OCI-LY3 (cell line): Measurements from ENCODE around the gene ICA1.

Experiments used
- H2AFZ ChIP-seq: fragments of 200-600, 300-600 bp; shearing (Covaris generic); 2 replicates; pipeline ENCODE4 v1.6.0; 2014; ENCODE audit warnings: antibody characterized with exemption, low read depth, low read length
- H3K27ac ChIP-seq: fragments of 200-600, 300-600 bp; sonication (generic); 2 replicates; pipeline ENCODE4 v1.5.1; 2014; ENCODE audit warnings: mild to moderate bottlenecking, low read length, moderate library complexity, mixed read lengths
- H3K27me3 ChIP-seq: fragments of 200-600, 300-600 bp; sonication (generic); 2 replicates; pipeline ENCODE4 v1.6.1; 2014; ENCODE audit warnings: low read depth, low read length, mixed read lengths
- H3K36me3 ChIP-seq: fragments of 200-600, 300-600 bp; sonication (generic); replicated peaks from 2 replicates; pipeline ENCODE3; 2014; ENCODE audit warnings: low read depth, low read length, mixed read lengths
- H3K4me1 ChIP-seq: fragments of 300-600, 200-600 bp; sonication (generic); 2 replicates; pipeline ENCODE4 v1.6.1; 2014; ENCODE audit warnings: low read length, mixed read lengths
- H3K4me2 ChIP-seq: fragments of 200-600, 300-600 bp; sonication (generic); 2 replicates; pipeline ENCODE4 v1.6.1; 2014; ENCODE audit warnings: low read length, mixed read lengths
- H3K4me3 ChIP-seq: fragments of 300-600, 200-600 bp; sonication (generic); 2 replicates; pipeline ENCODE4 v1.5.1; 2014; ENCODE audit warnings: antibody characterized with exemption, mild to moderate bottlenecking, low read length, moderate library complexity
- H3K79me2 ChIP-seq: fragments of 300-600, 200-600 bp; shearing (Covaris generic); 2 replicates; pipeline ENCODE4 v1.6.1; 2014; ENCODE audit warnings: mild to moderate bottlenecking, low read length, mixed read lengths
- H3K9ac ChIP-seq: fragments of 300-600, 200-600 bp; shearing (Covaris generic); 2 replicates; pipeline ENCODE4 v1.6.0; 2014; ENCODE audit warnings: mild to moderate bottlenecking, low read length, moderate library complexity
- H3K9me3 ChIP-seq: fragments of 200-600, 300-600 bp; shearing (Covaris generic); 2 replicates; pipeline ENCODE4 v1.6.1; 2014; ENCODE audit warnings: low read length, mixed read lengths; ENCODE audit not compliant: insufficient read depth
- H4K20me1 ChIP-seq: fragments of 200-600, 300-600 bp; sonication (generic); 2 replicates; pipeline ENCODE4 v1.6.1; 2016; ENCODE audit warnings: low read length, mixed read lengths; ENCODE audit not compliant: insufficient read depth
- EZH2phosphoT487 ChIP-seq: fragments of 200-600 bp; shearing (Covaris generic); IDR thresholded peaks from 2 replicates; pipeline ENCODE4 v1.6.1; 2018; ENCODE audit warnings: antibody characterized with exemption, mixed run types, low read depth
- TF ChIP-seq, protein P1 (sequence below): fragments of 200-600, 300-600 bp; sonication (generic); IDR thresholded peaks from 2 replicates; pipeline ENCODE4 v1.5.1; 2014; ENCODE audit warnings: antibody characterized with exemption, low read length, low read depth

The ICA1 gene

DNA sequence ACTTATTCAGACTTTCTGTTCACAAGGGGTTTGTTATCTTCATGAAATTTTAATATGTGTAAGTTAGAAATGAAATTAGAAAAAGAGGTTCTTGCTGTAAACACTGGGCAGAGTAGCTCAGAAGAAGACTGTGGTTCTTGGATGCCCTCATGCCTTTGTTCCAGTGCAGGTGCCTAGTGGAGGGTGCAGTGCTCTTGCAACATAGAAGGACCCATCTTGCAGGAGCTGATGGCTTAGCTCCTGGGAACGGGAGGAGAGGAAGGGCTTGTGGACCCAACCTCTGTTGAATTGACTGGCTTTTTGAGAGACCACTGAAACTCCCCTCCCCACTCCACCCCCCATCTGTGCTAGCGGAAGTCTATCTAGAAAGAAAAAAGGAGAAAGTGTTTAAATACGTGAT, 176.5 kb downstream of the ICA1 start:
- Histone ChIP-seq H4K20me1 (no peaks in the 10 kb centered on the region), H3K79me2 (no peaks in the 10 kb centered on the region), H3K27me3 (no peaks in the 10 kb centered on the region), H3K4me2 (no peak overlapping the region), H3K36me3 (no peaks in the 10 kb centered on the region), H3K27ac (no peak overlapping the region), H3K4me1 (no peaks in the 10 kb centered on the region), H2AFZ (no peak overlapping the region), H3K4me3 (no peak overlapping the region), H3K9ac (no peak overlapping the region), H3K9me3 (no peaks in the 10 kb centered on the region)
- no peak for TF ChIP-seq EZH2phosphoT487

DNA sequence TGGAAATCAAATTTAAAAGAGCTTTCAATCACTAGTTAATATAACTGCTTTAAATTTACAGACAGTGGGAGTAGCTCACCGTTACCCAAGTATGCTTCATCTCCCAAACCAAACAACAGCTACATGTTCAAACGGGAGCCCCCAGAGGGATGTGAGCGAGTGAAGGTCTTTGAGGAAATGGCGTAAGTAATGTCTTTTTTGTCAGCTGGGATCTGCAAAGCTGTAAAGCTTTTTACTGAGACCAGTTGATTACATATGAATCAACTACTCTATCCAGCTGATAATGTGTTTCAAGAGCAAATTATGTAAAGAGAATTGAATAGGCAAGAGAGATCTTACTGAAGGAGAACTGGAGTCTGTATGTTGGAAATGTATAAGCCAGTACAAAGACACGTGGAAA, 177.1 kb downstream of the ICA1 start:
- Histone ChIP-seq H2AFZ (no peak overlapping the region), H3K4me1 (no peaks in the 10 kb centered on the region), H3K9me3 (no peaks in the 10 kb centered on the region), H3K36me3 (no peaks in the 10 kb centered on the region), H3K79me2 (no peaks in the 10 kb centered on the region), H3K9ac (no peak overlapping the region), H4K20me1 (no peaks in the 10 kb centered on the region), H3K4me2 (no peak overlapping the region), H3K27ac (no peak overlapping the region), H3K27me3 (no peaks in the 10 kb centered on the region), H3K4me3 (no peak overlapping the region)
- TF ChIP-seq EZH2phosphoT487, result no peak
- TF ChIP-seq, protein P1, sequence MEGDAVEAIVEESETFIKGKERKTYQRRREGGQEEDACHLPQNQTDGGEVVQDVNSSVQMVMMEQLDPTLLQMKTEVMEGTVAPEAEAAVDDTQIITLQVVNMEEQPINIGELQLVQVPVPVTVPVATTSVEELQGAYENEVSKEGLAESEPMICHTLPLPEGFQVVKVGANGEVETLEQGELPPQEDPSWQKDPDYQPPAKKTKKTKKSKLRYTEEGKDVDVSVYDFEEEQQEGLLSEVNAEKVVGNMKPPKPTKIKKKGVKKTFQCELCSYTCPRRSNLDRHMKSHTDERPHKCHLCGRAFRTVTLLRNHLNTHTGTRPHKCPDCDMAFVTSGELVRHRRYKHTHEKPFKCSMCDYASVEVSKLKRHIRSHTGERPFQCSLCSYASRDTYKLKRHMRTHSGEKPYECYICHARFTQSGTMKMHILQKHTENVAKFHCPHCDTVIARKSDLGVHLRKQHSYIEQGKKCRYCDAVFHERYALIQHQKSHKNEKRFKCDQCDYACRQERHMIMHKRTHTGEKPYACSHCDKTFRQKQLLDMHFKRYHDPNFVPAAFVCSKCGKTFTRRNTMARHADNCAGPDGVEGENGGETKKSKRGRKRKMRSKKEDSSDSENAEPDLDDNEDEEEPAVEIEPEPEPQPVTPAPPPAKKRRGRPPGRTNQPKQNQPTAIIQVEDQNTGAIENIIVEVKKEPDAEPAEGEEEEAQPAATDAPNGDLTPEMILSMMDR, result no peak

- Histone ChIP-seq H3K9me3 (no peaks in the 10 kb centered on the region), H3K27me3 (no peaks in the 10 kb centered on the region), H3K4me1 (no peaks in the 10 kb centered on the region), H3K4me3 (no peak overlapping the region), H4K20me1 (no peaks in the 10 kb centered on the region), H3K79me2 (no peaks in the 10 kb centered on the region), H2AFZ (no peak overlapping the region), H3K4me2 (no peak overlapping the region), H3K9ac (no peak overlapping the region), H3K27ac (no peak overlapping the region), H3K36me3 (no peaks in the 10 kb centered on the region)
- TF ChIP-seq EZH2phosphoT487, result no peak
- TF ChIP-seq, protein P1, result no peak
Observed at GRCh38 chr7:8082762-8083161, 179.2 kb downstream of the ICA1 start.

- Histone ChIP-seq H3K4me2 (no peak overlapping the region), H3K79me2 (no peaks in the 10 kb centered on the region), H3K9me3 (no peaks in the 10 kb centered on the region), H3K9ac (no peak overlapping the region), H3K4me1 (no peaks in the 10 kb centered on the region), H3K36me3 (no peaks in the 10 kb centered on the region), H2AFZ (no peak overlapping the region), H4K20me1 (no peaks in the 10 kb centered on the region), H3K27me3 (no peaks in the 10 kb centered on the region), H3K4me3 (no peak overlapping the region), H3K27ac (no peak overlapping the region)
- no peak for TF ChIP-seq EZH2phosphoT487
- TF ChIP-seq, protein P1, result no peak
Observed at GRCh38 chr7:8078418-8078817, 183.5 kb downstream of the ICA1 start.
